ENCODE results near the gene TUBG2.
"Not testable (repeated sequence)": the region's sequence is repeated elsewhere in the genome, so short reads cannot be mapped to it uniquely, and the experiment has no call there.

Gene TUBG2

DNA sequence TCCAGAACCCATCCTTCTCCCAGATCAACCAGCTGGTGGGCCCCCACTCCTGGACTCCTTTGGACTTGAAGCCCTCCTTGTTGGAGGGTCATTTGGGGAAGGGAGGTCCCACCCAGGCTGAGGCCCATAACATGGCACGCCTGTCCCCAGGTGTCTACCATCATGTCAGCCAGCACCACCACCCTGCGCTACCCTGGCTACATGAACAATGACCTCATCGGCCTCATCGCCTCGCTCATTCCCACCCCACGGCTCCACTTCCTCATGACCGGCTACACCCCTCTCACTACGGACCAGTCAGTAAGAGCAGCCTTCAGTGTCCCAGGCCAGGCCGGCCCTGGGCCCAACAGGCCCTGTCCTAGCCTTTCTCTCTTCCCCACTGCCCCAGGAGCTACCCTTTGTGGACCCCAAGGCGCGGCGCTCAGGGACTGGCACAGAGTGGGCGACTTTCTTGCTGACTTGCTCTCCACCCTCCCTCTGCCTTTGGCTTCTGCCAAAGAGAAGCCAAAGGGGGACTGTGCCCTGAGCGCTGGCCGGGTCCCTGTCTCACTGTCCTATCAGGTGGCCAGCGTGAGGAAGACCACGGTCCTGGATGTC, 45.3 kb upstream of the TUBG2 start:
- H3F3A ChIP-seq (ENCODE audit: low read depth) = no peaks in the 10 kb centered on the region
- TF ChIP-seq, protein P1, sequence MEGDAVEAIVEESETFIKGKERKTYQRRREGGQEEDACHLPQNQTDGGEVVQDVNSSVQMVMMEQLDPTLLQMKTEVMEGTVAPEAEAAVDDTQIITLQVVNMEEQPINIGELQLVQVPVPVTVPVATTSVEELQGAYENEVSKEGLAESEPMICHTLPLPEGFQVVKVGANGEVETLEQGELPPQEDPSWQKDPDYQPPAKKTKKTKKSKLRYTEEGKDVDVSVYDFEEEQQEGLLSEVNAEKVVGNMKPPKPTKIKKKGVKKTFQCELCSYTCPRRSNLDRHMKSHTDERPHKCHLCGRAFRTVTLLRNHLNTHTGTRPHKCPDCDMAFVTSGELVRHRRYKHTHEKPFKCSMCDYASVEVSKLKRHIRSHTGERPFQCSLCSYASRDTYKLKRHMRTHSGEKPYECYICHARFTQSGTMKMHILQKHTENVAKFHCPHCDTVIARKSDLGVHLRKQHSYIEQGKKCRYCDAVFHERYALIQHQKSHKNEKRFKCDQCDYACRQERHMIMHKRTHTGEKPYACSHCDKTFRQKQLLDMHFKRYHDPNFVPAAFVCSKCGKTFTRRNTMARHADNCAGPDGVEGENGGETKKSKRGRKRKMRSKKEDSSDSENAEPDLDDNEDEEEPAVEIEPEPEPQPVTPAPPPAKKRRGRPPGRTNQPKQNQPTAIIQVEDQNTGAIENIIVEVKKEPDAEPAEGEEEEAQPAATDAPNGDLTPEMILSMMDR (conservative IDR thresholded peaks at IDR 0.05; ENCODE audit: low read length) = no peak
- no peak for TF ChIP-seq EZH2phosphoT487 (IDR thresholded peaks at IDR 0.05; ENCODE audit: borderline replicate concordance)
- H3K36me3 ChIP-seq (ENCODE audit: insufficient read depth, low read length) = peaks cover 31% of the 10 kb centered on the region; the same call in 1 of the 2 replicates
- no peak overlapping the region for H3K4me2 ChIP-seq (ENCODE audit: low read depth, low read length, poor library complexity, severe bottlenecking)
- no peaks in the 10 kb centered on the region for H3K9me3 ChIP-seq (ENCODE audit: insufficient read depth, low read depth, low read length)
- H4K20me1 ChIP-seq (ENCODE audit: insufficient read depth, low read length, poor library complexity, severe bottlenecking) = peaks cover 3% of the 10 kb centered on the region
- no peaks in the 10 kb centered on the region for H3K9me2 ChIP-seq (replicated peaks; ENCODE audit: low read depth, low read length)
- no peak overlapping the region for H3K4me3 ChIP-seq (ENCODE audit: low read length, poor library complexity, severe bottlenecking)
- H3K79me2 ChIP-seq (ENCODE audit: insufficient read depth, low read length) = peaks cover 26% of the 10 kb centered on the region
- no peak overlapping the region for H2AFZ ChIP-seq (ENCODE audit: low read length)
- H3K4me1 ChIP-seq (ENCODE audit: insufficient read depth, low read length, poor library complexity, severe bottlenecking) = peaks cover 5% of the 10 kb centered on the region
- H3K9ac ChIP-seq (ENCODE audit: low read depth, low read length, poor library complexity, severe bottlenecking) = no peak overlapping the region
- H3K27me3 ChIP-seq (ENCODE audit: insufficient read depth, low read length, poor library complexity, severe bottlenecking) = no peaks in the 10 kb centered on the region

DNA sequence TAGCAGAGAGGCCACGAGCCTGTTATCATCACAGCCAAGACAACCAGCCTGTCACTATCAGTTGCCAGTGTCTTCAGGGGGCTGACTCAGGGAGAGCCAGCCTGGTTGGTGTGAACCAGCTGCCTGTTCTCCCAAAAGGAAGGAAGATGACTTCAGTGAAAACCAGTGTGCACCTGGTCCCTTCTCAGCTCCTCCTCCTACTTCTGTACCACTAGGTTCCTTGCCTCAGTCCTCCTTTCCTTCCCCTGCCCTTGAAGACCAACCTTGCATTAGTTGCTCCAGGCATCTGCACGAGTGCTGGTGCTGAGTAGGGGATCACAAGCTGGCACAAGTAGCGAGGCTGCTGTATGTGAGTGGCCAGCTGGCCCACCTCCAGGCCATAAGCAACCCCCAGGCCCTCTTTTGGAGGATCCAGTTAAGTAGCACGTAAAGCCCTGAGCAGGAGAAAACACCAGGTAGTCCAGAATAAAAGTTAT, 41.1 kb upstream of the TUBG2 start:
- H3K4me1 ChIP-seq (ENCODE audit: insufficient read depth, low read length, poor library complexity, severe bottlenecking) = peaks cover 6% of the 10 kb centered on the region
- H3K4me3 ChIP-seq (ENCODE audit: low read length, poor library complexity, severe bottlenecking) = no peak overlapping the region
- H2AFZ ChIP-seq (ENCODE audit: low read length) = no peak overlapping the region
- TF ChIP-seq, protein P1 (conservative IDR thresholded peaks at IDR 0.05; ENCODE audit: low read length) = no peak
- TF ChIP-seq EZH2phosphoT487 (IDR thresholded peaks at IDR 0.05; ENCODE audit: borderline replicate concordance) = no peak
- H3K9me2 ChIP-seq (replicated peaks; ENCODE audit: low read depth, low read length) = no peaks in the 10 kb centered on the region
- H3K4me2 ChIP-seq (ENCODE audit: low read depth, low read length, poor library complexity, severe bottlenecking) = peak overlapping the region; percentile 21
- peaks cover 20% of the 10 kb centered on the region; the same call in 1 of the 2 replicates for H3K36me3 ChIP-seq (ENCODE audit: insufficient read depth, low read length)
- H3K79me2 ChIP-seq (ENCODE audit: insufficient read depth, low read length) = no peaks in the 10 kb centered on the region
- peak overlapping the region; percentile 12 for H3K9ac ChIP-seq (ENCODE audit: low read depth, low read length, poor library complexity, severe bottlenecking)
- H3K27me3 ChIP-seq (ENCODE audit: insufficient read depth, low read length, poor library complexity, severe bottlenecking) = no peaks in the 10 kb centered on the region
- H4K20me1 ChIP-seq (ENCODE audit: insufficient read depth, low read length, poor library complexity, severe bottlenecking) = no peaks in the 10 kb centered on the region
- no peaks in the 10 kb centered on the region for H3K9me3 ChIP-seq (ENCODE audit: insufficient read depth, low read depth, low read length)
- no peaks in the 10 kb centered on the region for H3F3A ChIP-seq (ENCODE audit: low read depth)

DNA sequence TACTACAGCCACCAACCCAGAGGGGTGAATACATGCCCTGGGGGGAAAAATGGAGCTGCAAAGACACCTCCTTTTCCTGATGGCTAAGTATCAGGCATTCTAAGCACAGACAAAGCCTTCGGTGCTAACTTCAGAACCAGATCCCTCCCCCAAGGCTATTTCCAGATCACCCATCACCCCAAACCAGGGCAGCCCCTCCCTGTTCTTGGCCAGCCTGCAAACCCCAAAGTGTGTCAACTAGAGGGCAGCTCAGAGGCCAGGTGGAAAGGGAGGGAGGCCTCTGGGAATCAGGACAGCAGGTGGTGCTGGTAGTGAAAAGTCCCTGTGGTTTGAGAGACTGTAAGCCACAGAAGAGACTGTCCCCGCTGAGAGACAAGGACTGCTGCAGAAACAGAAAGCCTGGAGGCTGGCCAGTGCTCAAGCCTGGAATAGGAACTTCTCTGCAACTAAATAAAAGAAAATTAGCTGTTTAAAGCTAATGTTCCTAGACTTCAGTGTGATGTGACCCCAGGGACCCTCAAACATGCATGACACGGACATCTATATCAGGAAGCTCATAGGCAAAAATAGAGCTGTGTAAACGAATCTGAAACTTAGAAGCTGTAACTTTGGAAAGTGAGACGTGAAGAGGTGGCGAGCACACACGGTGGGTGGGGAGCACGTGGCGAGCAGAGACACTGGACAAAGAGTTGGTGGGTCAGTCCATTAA, 40.5 kb upstream of the TUBG2 start:
- Histone ChIP-seq H2AFZ (ENCODE audit: low read length) (no peak overlapping the region), H3K4me3 (ENCODE audit: low read length, poor library complexity, severe bottlenecking) (no peak overlapping the region), H3K4me2 (ENCODE audit: low read depth, low read length, poor library complexity, severe bottlenecking) (peak overlapping the region; percentile 21), H3K36me3 (ENCODE audit: insufficient read depth, low read length) (peaks cover 17% of the 10 kb centered on the region; the same call in 1 of the 2 replicates), H3K9me3 (ENCODE audit: insufficient read depth, low read depth, low read length) (no peaks in the 10 kb centered on the region), H3K27me3 (ENCODE audit: insufficient read depth, low read length, poor library complexity, severe bottlenecking) (no peaks in the 10 kb centered on the region), H3K4me1 (ENCODE audit: insufficient read depth, low read length, poor library complexity, severe bottlenecking) (peaks cover 6% of the 10 kb centered on the region), H3K79me2 (ENCODE audit: insufficient read depth, low read length) (no peaks in the 10 kb centered on the region), H3K9ac (ENCODE audit: low read depth, low read length, poor library complexity, severe bottlenecking) (peak overlapping the region; percentile 12), H4K20me1 (ENCODE audit: insufficient read depth, low read length, poor library complexity, severe bottlenecking) (no peaks in the 10 kb centered on the region), H3K9me2 (replicated peaks; ENCODE audit: low read depth, low read length) (no peaks in the 10 kb centered on the region), H3F3A (ENCODE audit: low read depth) (no peaks in the 10 kb centered on the region)
- TF ChIP-seq, protein P1 (conservative IDR thresholded peaks at IDR 0.05; ENCODE audit: low read length) = peak; percentile 37; the same call in 1 of the 2 replicates
- TF ChIP-seq EZH2phosphoT487 (IDR thresholded peaks at IDR 0.05; ENCODE audit: borderline replicate concordance) = no peak

DNA sequence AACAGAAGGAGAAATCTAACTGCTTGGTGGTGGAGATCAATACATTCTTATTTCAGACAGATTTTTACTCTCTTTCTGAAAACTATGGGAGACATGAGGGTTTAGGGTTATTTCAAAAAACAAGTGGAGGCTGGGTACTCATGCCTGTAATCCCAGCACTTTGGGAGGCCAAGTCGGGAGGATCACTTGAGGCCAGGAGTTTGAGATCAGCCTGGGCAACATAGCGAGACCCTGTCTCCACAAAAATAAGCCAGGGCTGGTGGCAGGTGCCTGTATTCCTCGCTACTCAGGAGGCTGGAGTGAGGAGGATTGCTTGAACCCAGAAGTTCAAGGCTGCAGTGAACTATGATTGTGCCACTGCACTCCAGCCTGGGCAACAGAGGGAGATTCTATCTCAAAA, 37.1 kb upstream of the TUBG2 start:
- H3K36me3 ChIP-seq (ENCODE audit: insufficient read depth, low read length); H3K9me2 ChIP-seq (replicated peaks; ENCODE audit: low read depth, low read length); H2AFZ ChIP-seq (ENCODE audit: low read length); H3K27me3 ChIP-seq (ENCODE audit: insufficient read depth, low read length, poor library complexity, severe bottlenecking); H3F3A ChIP-seq (ENCODE audit: low read depth); H3K9me3 ChIP-seq (ENCODE audit: insufficient read depth, low read depth, low read length); H3K79me2 ChIP-seq (ENCODE audit: insufficient read depth, low read length); H3K4me1 ChIP-seq (ENCODE audit: insufficient read depth, low read length, poor library complexity, severe bottlenecking); H3K4me2 ChIP-seq (ENCODE audit: low read depth, low read length, poor library complexity, severe bottlenecking); H4K20me1 ChIP-seq (ENCODE audit: insufficient read depth, low read length, poor library complexity, severe bottlenecking); H3K4me3 ChIP-seq (ENCODE audit: low read length, poor library complexity, severe bottlenecking); H3K9ac ChIP-seq (ENCODE audit: low read depth, low read length, poor library complexity, severe bottlenecking): not testable (repeated sequence)

All from Loucy (cell line).